Measurements from ENCODE around the gene EPHB1. TPM values are rescaled to one million over a fixed set of nuclear protein-coding genes. Genes with fewer than 3 reads are reported as not detected.

EPHB1 gene
- total and polyA plus RNA-seq, 4 donors, result 0.23 to 1.7 (median 0.52) TPM

DNA sequence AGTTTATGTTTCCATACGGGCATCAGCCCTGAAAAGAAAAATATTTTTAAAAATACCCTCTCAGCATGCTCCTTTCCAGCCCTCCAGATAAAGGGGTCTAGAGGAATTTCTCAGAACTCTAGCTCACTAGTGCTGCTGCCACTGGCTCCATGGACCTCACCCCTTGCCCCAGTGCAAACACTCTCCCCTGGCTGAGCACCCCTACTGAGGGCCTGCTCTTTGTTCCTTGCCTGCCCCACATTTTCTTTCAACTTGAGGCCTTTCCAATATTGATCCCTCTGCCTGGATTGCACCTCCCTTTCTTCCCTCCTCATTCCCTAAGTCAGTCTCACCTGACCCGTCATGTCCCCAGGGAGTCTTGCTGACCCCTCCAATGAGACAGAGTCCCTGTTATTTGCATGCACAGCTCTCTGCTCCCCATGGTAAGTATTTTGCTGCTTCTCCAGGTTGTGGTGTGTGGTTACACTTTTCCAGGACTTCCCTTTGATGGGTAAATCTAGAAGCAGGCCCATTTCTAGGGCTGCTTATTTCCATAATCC lies 196.5 kb downstream of the EPHB1 start:
- no peak overlapping the region for H3K9ac ChIP-seq (ENCODE audit: low read depth in 1 of 2, low read length in 2 of 2)
- TF ChIP-seq, protein P1, sequence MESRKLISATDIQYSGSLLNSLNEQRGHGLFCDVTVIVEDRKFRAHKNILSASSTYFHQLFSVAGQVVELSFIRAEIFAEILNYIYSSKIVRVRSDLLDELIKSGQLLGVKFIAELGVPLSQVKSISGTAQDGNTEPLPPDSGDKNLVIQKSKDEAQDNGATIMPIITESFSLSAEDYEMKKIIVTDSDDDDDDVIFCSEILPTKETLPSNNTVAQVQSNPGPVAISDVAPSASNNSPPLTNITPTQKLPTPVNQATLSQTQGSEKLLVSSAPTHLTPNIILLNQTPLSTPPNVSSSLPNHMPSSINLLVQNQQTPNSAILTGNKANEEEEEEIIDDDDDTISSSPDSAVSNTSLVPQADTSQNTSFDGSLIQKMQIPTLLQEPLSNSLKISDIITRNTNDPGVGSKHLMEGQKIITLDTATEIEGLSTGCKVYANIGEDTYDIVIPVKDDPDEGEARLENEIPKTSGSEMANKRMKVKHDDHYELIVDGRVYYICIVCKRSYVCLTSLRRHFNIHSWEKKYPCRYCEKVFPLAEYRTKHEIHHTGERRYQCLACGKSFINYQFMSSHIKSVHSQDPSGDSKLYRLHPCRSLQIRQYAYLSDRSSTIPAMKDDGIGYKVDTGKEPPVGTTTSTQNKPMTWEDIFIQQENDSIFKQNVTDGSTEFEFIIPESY (IDR thresholded peaks at IDR 0.05), result no peak
- TF ChIP-seq SP1 (IDR thresholded peaks at IDR 0.05) (no peak), JUND (IDR thresholded peaks at IDR 0.05) (no peak), EGR1 (IDR thresholded peaks at IDR 0.05; ENCODE audit: low read depth in 2 of 2) (no peak)

DNA sequence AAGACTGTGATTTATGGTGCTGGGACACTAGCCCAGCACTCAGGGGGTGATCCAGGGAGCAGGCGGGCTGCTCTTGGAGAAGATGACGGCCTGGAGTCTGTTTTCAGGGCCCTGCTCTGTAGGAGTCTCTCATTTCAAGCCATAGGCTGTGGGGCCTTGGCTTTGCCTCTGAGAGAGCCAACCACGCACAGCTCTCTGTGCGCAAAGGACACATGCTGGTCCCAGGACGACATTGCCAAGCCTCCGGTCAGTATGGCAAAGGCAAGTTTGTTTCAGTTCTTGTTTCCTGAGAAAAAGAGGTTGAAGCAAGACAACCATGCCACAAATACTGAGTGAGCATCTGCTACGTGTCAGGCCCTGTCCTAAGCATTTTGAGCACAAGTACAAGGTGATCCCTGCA lies 197.1 kb downstream of the EPHB1 start:
- Histone ChIP-seq H3K4me3 (ENCODE audit: low read depth in 1 of 3, low read length in 3 of 3) (no peak overlapping the region), H3K4me1 (ENCODE audit: control insufficient read depth in 4 of 4, insufficient read depth in 4 of 4, low read length in 3 of 4) (no peaks in the 10 kb centered on the region), H3K27ac (ENCODE audit: low read depth in 1 of 2, low read length in 2 of 2) (no peak overlapping the region), H3K9me3 (ENCODE audit: control insufficient read depth in 4 of 4, low read length in 3 of 4) (no peaks in the 10 kb centered on the region), H3K9ac (ENCODE audit: low read depth in 1 of 2, low read length in 2 of 2) (no peak overlapping the region), H3K27me3 (ENCODE audit: control insufficient read depth in 4 of 4, insufficient read depth in 4 of 4, low read length in 3 of 4) (no peaks in the 10 kb centered on the region), H3K36me3 (ENCODE audit: control insufficient read depth in 4 of 4, insufficient read depth in 3 of 4, low read depth in 1 of 4, low read length in 3 of 4) (no peaks in the 10 kb centered on the region)
- TF ChIP-seq FOXA2 (IDR thresholded peaks at IDR 0.05) (no peak), RXRA (IDR thresholded peaks at IDR 0.05) (no peak), RAD21 (IDR thresholded peaks at IDR 0.05) (no peak), NR2F2 (IDR thresholded peaks at IDR 0.05) (no peak), SP1 (IDR thresholded peaks at IDR 0.05) (no peak), GABPA (IDR thresholded peaks at IDR 0.05 in 1 of 2, conservative IDR thresholded peaks at IDR 0.05 in 1 of 2) (no peak), FOXA1 (IDR thresholded peaks at IDR 0.05) (no peak), HNF4G (IDR thresholded peaks at IDR 0.05) (no peak), TAF1 (conservative IDR thresholded peaks at IDR 0.05) (no peak), YY1 (IDR thresholded peaks at IDR 0.05) (no peak), EGR1 (IDR thresholded peaks at IDR 0.05; ENCODE audit: low read depth in 2 of 2) (no peak), HNF4A (conservative IDR thresholded peaks at IDR 0.05) (no peak), JUND (IDR thresholded peaks at IDR 0.05) (no peak)
- TF ChIP-seq, protein P2, sequence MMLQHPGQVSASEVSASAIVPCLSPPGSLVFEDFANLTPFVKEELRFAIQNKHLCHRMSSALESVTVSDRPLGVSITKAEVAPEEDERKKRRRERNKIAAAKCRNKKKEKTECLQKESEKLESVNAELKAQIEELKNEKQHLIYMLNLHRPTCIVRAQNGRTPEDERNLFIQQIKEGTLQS (IDR thresholded peaks at IDR 0.05), result no peak
- TF ChIP-seq, protein P3, sequence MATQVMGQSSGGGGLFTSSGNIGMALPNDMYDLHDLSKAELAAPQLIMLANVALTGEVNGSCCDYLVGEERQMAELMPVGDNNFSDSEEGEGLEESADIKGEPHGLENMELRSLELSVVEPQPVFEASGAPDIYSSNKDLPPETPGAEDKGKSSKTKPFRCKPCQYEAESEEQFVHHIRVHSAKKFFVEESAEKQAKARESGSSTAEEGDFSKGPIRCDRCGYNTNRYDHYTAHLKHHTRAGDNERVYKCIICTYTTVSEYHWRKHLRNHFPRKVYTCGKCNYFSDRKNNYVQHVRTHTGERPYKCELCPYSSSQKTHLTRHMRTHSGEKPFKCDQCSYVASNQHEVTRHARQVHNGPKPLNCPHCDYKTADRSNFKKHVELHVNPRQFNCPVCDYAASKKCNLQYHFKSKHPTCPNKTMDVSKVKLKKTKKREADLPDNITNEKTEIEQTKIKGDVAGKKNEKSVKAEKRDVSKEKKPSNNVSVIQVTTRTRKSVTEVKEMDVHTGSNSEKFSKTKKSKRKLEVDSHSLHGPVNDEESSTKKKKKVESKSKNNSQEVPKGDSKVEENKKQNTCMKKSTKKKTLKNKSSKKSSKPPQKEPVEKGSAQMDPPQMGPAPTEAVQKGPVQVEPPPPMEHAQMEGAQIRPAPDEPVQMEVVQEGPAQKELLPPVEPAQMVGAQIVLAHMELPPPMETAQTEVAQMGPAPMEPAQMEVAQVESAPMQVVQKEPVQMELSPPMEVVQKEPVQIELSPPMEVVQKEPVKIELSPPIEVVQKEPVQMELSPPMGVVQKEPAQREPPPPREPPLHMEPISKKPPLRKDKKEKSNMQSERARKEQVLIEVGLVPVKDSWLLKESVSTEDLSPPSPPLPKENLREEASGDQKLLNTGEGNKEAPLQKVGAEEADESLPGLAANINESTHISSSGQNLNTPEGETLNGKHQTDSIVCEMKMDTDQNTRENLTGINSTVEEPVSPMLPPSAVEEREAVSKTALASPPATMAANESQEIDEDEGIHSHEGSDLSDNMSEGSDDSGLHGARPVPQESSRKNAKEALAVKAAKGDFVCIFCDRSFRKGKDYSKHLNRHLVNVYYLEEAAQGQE (IDR thresholded peaks at IDR 0.05), result no peak
- TF ChIP-seq, protein P1 (IDR thresholded peaks at IDR 0.05), result no peak
- TF ChIP-seq, protein P4, sequence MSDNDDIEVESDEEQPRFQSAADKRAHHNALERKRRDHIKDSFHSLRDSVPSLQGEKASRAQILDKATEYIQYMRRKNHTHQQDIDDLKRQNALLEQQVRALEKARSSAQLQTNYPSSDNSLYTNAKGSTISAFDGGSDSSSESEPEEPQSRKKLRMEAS (IDR thresholded peaks at IDR 0.05), result no peak
- TF ChIP-seq, protein P5, sequence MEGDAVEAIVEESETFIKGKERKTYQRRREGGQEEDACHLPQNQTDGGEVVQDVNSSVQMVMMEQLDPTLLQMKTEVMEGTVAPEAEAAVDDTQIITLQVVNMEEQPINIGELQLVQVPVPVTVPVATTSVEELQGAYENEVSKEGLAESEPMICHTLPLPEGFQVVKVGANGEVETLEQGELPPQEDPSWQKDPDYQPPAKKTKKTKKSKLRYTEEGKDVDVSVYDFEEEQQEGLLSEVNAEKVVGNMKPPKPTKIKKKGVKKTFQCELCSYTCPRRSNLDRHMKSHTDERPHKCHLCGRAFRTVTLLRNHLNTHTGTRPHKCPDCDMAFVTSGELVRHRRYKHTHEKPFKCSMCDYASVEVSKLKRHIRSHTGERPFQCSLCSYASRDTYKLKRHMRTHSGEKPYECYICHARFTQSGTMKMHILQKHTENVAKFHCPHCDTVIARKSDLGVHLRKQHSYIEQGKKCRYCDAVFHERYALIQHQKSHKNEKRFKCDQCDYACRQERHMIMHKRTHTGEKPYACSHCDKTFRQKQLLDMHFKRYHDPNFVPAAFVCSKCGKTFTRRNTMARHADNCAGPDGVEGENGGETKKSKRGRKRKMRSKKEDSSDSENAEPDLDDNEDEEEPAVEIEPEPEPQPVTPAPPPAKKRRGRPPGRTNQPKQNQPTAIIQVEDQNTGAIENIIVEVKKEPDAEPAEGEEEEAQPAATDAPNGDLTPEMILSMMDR (IDR thresholded peaks at IDR 0.05; ENCODE audit: low read depth, low read length, missing input control), result no peak
- 91% methylated on average over 7 of the region's 7 CpGs for WGBS
- no peak for DNase-seq (ENCODE audit: low spot score)

More for the DNA sequence above, 196.5 kb downstream of the EPHB1 start:
- DNase-seq (ENCODE audit: low spot score), result no peak
- Histone ChIP-seq H3K4me1 (ENCODE audit: control insufficient read depth in 4 of 4, insufficient read depth in 4 of 4, low read length in 3 of 4) (no peaks in the 10 kb centered on the region), H3K27me3 (ENCODE audit: control insufficient read depth in 4 of 4, insufficient read depth in 4 of 4, low read length in 3 of 4) (no peaks in the 10 kb centered on the region), H3K27ac (ENCODE audit: low read depth in 1 of 2, low read length in 2 of 2) (no peak overlapping the region), H3K4me3 (ENCODE audit: low read depth in 1 of 3, low read length in 3 of 3) (no peak overlapping the region), H3K9me3 (ENCODE audit: control insufficient read depth in 4 of 4, low read length in 3 of 4) (no peaks in the 10 kb centered on the region), H3K36me3 (ENCODE audit: control insufficient read depth in 4 of 4, insufficient read depth in 3 of 4, low read depth in 1 of 4, low read length in 3 of 4) (no peaks in the 10 kb centered on the region)
- 92% methylated on average over 2 of the region's 2 CpGs for WGBS
